Skeletal muscle satellite cell (primary cell): ENCODE results near the gene CAPSL. TPM values are rescaled to one million over a fixed set of nuclear protein-coding genes. Genes with fewer than 3 reads are reported as not detected.
"Not testable (repeated sequence)": the region's sequence is repeated elsewhere in the genome, so short reads cannot be mapped to it uniquely, and the experiment has no call there.

ENCODE experiments used
- H3K27me3 ChIP-seq: 2 replicates; pipeline ENCODE4 v1.7.0; 2013; ENCODE audit warnings: low read length; ENCODE audit not compliant: control insufficient read depth, insufficient read depth
- H3K36me3 ChIP-seq: 2 replicates; pipeline ENCODE4 v1.7.0; 2013; ENCODE audit warnings: mild to moderate bottlenecking, control low read depth, low read length; ENCODE audit not compliant: insufficient read depth
- H3K4me1 ChIP-seq: 2 replicates; pipeline ENCODE4 v1.7.0; 2013; ENCODE audit warnings: low read length; ENCODE audit not compliant: control insufficient read depth, insufficient read depth
- H3K4me2 ChIP-seq: 2 replicates; pipeline ENCODE4 v1.7.0; 2013; ENCODE audit warnings: mild to moderate bottlenecking, low read length
- H3K4me3 ChIP-seq: 2 replicates; pipeline ENCODE4 v1.7.0; 2013; ENCODE audit warnings: low read length
- H3K9ac ChIP-seq: 2 replicates; pipeline ENCODE4 v1.7.0; 2013; ENCODE audit warnings: mild to moderate bottlenecking, low read depth, low read length, moderate library complexity
- H3K9me3 ChIP-seq: replicated peaks from 2 replicates; pipeline ENCODE4 v1.7.0; 2013; ENCODE audit warnings: mild to moderate bottlenecking, control low read depth, low read length
- total RNA-seq: library from RNA; depleted of rRNA; stranded (reverse); fragments of >200 nt; gene quantifications from 2 replicates; pipeline ENCODE4 v1.2.3, GENCODE V29; 2012; rRNA removed

CAPSL gene
- total RNA-seq: not detected in 2 replicates

DNA sequence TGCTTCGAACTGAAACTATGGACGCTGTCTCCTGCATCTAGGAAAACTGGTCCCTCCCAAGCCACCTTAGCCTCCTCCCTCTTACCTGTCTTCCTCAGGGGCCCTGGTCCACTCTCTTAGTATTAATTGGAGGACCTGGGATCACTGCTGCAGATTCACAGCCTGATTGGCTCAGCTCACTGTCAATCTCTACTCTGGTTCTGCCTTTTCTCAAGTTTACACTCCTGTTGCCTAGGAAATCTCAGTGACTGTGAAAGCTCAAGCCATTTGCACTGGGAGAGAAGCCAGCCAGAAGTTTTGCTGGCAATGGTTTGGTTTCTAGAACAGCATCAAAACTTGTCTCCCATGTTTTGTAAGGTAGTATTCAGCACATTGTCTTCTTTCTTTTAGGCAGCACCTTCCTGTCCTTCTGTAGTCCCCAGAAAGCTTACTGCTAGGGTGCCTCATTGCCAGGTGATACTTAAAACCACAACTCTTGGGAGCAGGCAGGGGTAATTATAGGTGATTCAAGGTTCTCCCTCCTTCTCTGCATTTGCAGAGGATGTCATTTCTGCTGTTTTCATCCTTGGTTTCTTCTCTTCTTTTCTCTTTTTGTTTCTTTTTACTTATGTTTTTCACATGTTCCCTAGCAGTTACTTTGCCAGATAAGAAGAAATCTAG is at the start of gene CAPSL:
Gene CAPSL, minus strand, starts transcription at position 55 of the 660 bp plus-strand sequence. CDS start 17,502 bp downstream, outside the sequence.
- no peak within 1 kb of the TSS for H3K4me3 ChIP-seq
- peaks cover 31% of the 10 kb centered on the region for H3K27me3 ChIP-seq
- no peak within 1 kb of the TSS for H3K9ac ChIP-seq
- H3K4me1 ChIP-seq: no peaks in the 10 kb centered on the region
- no peaks in the 10 kb centered on the region for H3K36me3 ChIP-seq
- H3K4me2 ChIP-seq: no peak within 1 kb of the TSS
- no peaks in the 10 kb centered on the region for H3K9me3 ChIP-seq

DNA sequence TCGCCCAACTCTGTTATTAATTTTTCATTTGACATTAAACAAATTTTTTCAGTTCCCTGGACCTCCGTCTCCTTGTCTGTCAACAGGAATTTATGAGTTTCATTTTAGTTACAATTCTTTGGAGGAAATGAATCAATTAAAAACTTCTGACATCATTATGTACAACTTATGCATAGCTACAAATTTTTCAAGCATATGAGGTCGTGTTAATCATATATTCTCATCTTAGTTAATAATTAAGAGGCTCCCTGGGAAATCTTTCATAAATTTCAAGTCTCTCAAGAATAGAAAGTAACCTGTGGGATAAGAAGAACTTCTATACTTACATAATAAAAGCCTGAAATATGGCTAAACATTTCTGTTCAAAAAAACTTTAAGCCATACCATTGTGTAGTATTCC is 49.4 kb upstream of the CAPSL start:
- H3K9me3 ChIP-seq: no peaks in the 10 kb centered on the region
- H3K27me3 ChIP-seq: peaks cover 20% of the 10 kb centered on the region
- H3K4me2 ChIP-seq: no peak overlapping the region
- no peaks in the 10 kb centered on the region for H3K36me3 ChIP-seq
- no peaks in the 10 kb centered on the region for H3K4me1 ChIP-seq
- no peak overlapping the region for H3K9ac ChIP-seq
- H3K4me3 ChIP-seq: no peak overlapping the region

DNA sequence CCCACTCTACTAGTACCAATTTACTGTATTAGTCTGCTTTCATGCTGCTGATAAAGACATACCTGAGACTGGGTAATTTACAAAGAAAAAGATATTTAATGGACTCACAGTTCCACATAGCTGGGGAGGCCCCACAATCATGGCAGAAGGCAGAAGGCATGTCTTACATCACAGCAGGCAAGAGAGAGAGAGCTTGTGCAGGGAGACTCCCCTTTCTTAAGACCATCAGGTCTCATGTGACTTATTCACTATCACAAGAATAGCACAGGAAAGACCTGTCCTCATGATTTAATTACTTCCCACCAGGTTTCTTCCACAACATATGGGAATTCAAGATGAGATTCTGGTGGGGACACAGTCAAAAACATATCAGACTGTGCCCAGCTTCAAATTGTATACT is 41.3 kb upstream of the CAPSL start:
- H3K9me3 ChIP-seq: no peaks in the 10 kb centered on the region
- no peak overlapping the region for H3K9ac ChIP-seq
- no peaks in the 10 kb centered on the region for H3K4me1 ChIP-seq
- no peak overlapping the region for H3K4me2 ChIP-seq
- no peaks in the 10 kb centered on the region for H3K27me3 ChIP-seq
- no peak overlapping the region for H3K4me3 ChIP-seq
- no peaks in the 10 kb centered on the region for H3K36me3 ChIP-seq

DNA sequence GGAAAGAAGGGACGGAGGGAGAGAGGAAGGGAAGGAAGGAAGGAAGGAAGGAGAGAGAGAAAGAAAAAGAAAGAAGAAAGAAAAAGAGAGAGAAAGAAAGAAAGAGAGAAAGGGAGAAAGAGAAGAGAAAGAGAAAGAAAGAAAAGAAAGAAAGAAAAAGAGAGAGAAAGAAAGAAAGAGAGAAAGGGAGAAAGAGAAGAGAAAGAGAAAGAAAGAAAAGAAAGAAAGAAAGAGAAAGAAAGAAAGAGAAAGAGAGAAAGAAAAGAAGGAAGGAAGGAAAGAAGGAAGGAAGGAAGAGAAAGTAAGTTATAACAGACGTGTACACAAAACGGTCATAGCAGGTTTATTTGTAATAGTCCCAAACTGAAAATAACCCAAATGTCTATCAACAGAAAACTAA is 38.4 kb upstream of the CAPSL start:
- H3K4me2 ChIP-seq, H3K27me3 ChIP-seq, H3K4me3 ChIP-seq: not testable (repeated sequence)

DNA sequence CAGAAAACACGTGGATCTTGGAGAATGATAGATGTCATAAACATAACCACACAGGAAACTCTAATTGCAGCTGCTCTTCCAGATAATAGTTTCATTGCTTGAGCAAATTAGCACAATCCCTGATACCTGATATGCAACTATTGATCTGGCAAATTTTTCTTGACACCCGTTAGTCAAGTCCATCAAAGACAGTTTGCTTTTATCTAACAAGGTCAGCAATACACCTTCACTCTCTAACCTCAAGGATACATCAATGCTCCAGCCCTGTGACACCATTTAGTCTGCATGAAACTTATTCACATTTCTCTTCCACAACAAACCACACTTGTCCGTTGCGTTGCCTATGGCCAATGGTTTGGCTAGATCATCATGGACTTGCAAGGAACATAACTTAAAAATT is 36.1 kb upstream of the CAPSL start:
- Histone ChIP-seq H3K4me2 (no peak overlapping the region), H3K4me3 (no peak overlapping the region), H3K36me3 (no peaks in the 10 kb centered on the region), H3K9me3 (no peaks in the 10 kb centered on the region), H3K27me3 (no peaks in the 10 kb centered on the region), H3K4me1 (no peaks in the 10 kb centered on the region), H3K9ac (no peak overlapping the region)

More for the DNA sequence above, 38.4 kb upstream of the CAPSL start:
- H3K36me3 ChIP-seq, H3K9me3 ChIP-seq, H3K9ac ChIP-seq, H3K4me1 ChIP-seq: not testable (repeated sequence)

DNA sequence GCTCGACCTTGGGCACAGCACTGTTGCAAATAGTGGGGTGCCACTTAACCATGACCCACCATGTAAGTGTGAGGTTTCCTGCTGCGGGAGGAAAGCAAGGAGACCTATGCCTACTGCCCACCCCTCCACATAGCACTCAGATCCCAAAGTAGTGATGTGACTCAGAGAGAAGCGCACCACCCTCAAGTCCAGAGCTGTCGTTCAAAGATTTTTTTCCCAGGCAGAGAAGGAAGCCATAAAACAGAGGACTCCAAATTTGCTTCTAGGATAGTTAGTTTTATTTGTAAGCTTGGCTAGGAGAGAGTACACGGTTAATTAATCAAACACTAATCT is 33.4 kb upstream of the CAPSL start:
- H3K4me3 ChIP-seq: no peak overlapping the region
- no peak overlapping the region for H3K4me2 ChIP-seq
- no peak overlapping the region for H3K9ac ChIP-seq
- H3K36me3 ChIP-seq: no peaks in the 10 kb centered on the region
- H3K4me1 ChIP-seq: no peaks in the 10 kb centered on the region
- no peaks in the 10 kb centered on the region for H3K9me3 ChIP-seq
- H3K27me3 ChIP-seq: no peaks in the 10 kb centered on the region

DNA sequence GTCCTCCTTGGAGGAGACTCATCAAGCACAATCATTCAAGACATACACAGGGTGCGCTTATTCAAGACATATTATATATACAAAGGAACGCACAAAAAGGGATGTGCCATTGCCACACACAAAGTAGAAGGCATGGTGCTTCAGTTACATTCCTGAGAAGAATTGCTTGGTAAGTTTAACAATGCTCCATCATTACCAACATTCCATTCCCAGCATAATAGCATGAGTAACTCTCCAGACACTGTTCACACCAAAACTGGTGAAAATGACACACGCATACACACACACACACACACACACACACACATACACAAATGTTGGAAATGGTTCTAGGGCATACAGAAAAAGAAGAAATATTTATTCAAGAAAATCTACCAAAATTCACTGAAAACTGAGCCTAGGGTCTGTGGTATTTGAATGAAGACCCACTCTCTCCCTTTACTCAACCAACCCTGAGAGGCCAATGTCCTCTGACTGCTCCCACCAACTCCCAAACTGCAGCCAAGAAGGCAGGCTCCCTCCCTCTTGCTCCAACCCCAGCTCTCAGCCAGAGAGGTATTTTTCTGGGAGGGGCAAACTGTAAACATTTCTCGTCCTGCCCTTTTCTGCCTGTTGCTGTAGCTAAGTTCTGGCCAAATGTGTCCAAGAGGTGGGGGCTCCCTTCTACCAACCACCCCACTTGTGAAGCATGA is 32.9 kb upstream of the CAPSL start:
- no peak overlapping the region for H3K4me2 ChIP-seq
- H3K4me1 ChIP-seq: no peaks in the 10 kb centered on the region
- H3K9ac ChIP-seq: no peak overlapping the region
- H3K27me3 ChIP-seq: no peaks in the 10 kb centered on the region
- no peaks in the 10 kb centered on the region for H3K36me3 ChIP-seq
- no peaks in the 10 kb centered on the region for H3K9me3 ChIP-seq
- H3K4me3 ChIP-seq: no peak overlapping the region

DNA sequence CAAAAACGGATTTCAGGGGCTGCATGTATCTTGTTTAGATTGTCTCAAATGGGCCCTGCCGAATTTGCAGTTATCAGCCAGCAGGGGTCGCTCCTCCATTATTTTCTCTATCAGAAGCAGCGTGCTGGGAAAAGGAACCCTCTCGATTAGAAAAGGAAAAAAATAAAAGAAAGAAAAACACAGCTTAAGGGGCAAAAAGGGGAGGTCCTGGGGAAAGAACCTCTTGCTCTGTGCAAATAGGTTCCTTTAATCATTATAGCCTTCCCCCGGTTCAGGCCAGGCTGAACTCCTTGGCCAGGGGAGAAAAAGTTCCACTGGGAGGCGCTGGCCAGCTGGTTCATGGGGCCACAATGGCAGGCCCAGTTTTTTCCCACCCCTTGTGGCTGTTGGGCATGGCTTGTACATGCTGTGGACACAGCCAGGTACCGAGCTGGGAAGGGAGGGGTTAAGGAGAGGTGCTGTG is 25.0 kb upstream of the CAPSL start:
- no peaks in the 10 kb centered on the region for H3K9me3 ChIP-seq
- H3K36me3 ChIP-seq: no peaks in the 10 kb centered on the region
- H3K4me2 ChIP-seq: no peak overlapping the region
- no peaks in the 10 kb centered on the region for H3K4me1 ChIP-seq
- H3K27me3 ChIP-seq: no peaks in the 10 kb centered on the region
- no peak overlapping the region for H3K9ac ChIP-seq
- H3K4me3 ChIP-seq: no peak overlapping the region

DNA sequence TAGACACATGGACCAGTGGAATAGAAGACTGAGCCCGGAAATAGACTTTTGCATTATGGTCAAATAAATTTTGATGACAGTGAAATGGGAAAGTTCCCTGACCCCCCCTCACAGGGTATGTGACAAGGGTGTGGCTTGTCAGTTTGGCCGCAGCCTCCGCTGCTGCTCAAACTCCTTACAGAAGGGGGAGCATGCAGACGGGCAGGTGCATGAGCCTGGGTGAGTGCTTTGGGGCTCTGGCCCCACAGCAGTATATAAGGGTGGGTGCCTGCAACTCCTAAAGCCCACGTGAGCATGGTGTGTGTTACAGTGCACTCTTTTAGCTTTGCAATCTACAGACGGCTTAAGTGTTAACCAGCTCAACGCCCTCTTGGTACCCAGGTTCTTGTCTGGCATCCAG is 21.9 kb upstream of the CAPSL start:
- H3K4me1 ChIP-seq: no peaks in the 10 kb centered on the region
- H3K36me3 ChIP-seq: no peaks in the 10 kb centered on the region
- no peaks in the 10 kb centered on the region for H3K9me3 ChIP-seq
- no peak overlapping the region for H3K4me2 ChIP-seq
- H3K9ac ChIP-seq: no peak overlapping the region
- H3K4me3 ChIP-seq: no peak overlapping the region
- H3K27me3 ChIP-seq: no peaks in the 10 kb centered on the region

DNA sequence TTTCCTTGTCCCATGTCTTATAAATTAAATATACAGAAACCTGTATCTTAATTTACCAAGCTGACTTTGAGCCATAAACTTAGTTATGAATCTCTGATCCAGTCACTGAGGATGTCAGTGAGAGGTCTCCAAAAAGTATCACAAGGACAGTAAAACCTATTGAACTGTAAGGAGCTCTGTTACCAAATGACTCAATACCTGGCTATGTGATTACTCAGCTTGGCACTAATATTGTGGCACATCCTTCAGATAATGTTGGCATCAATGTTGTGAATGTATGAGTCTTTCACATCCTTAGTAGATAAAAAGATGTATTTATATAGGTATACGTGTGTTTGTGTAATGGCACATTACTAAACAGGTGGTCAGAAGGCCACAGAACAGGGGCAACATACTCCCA is 18.0 kb upstream of the CAPSL start:
- H3K4me2 ChIP-seq: no peak overlapping the region
- H3K36me3 ChIP-seq: no peaks in the 10 kb centered on the region
- no peak overlapping the region for H3K4me3 ChIP-seq
- H3K4me1 ChIP-seq: no peaks in the 10 kb centered on the region
- no peak overlapping the region for H3K9ac ChIP-seq
- no peaks in the 10 kb centered on the region for H3K9me3 ChIP-seq
- peaks cover 11% of the 10 kb centered on the region for H3K27me3 ChIP-seq

DNA sequence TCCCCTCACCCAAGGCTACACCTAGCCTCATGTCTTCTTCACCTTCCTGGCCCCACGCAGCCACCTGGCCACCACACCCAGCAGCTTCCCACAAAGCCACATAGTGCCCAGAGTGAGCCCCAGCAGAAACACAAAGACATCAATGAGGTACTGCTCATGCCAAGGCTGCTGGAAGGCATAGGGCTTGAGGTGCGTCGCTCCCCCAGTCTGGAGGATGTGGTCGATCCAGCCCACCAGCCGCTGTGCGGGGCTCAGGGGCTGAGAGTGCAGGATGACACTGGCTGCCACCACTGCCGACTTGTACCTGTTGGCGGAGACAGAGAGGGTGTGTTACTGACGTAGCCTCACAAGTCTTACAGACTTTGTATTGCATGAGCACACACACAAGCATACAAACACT is 15.8 kb upstream of the CAPSL start:
- Histone ChIP-seq H3K9me3 (no peaks in the 10 kb centered on the region), H3K36me3 (no peaks in the 10 kb centered on the region), H3K9ac (no peak overlapping the region), H3K4me2 (no peak overlapping the region), H3K27me3 (peaks cover 11% of the 10 kb centered on the region), H3K4me1 (no peaks in the 10 kb centered on the region), H3K4me3 (no peak overlapping the region)

DNA sequence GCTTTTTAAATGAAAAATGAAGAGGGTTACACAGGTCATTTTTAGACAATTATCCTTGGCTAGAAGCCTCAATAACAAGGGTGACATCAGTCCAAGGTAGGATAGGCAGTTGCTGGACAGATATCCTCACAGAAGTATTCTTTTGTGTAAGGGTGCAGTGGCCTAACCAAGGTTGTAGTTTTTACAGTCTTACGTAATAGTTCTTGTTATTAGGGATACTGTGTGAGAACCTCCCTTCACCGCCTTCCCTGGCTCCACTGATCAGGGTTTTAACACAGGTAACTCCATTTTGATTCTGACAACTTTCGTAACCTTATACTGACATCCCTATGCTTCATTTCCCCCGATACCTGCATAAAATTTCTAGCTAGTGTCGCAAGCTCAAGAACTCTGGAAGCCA is 8.7 kb upstream of the CAPSL start:
- peaks cover 12% of the 10 kb centered on the region for H3K27me3 ChIP-seq
- no peaks in the 10 kb centered on the region for H3K4me1 ChIP-seq

More for the DNA sequence above, 8.7 kb upstream of the CAPSL start:
- Histone ChIP-seq H3K4me3 (no peak overlapping the region), H3K4me2 (no peak overlapping the region), H3K36me3 (no peaks in the 10 kb centered on the region), H3K9ac (no peak overlapping the region), H3K9me3 (no peaks in the 10 kb centered on the region)
